Loucy (cell line): ENCODE measurements around the gene EIPR1.

Experiments used
- EZH2phosphoT487 ChIP-seq: fragments of 200-600 bp; IDR thresholded peaks from 2 replicates; pipeline ENCODE4 v1.6.1; 2018; ENCODE audit warnings: antibody characterized with exemption, mild to moderate bottlenecking, moderate library complexity, borderline replicate concordance
- TF ChIP-seq, protein P1 (sequence below): fragments of 200-600 bp; sonication (generic); conservative IDR thresholded peaks from 2 replicates; pipeline ENCODE4 v1.5.1; 2014; ENCODE audit warnings: mild to moderate bottlenecking, antibody characterized with exemption, low read length

DNA sequence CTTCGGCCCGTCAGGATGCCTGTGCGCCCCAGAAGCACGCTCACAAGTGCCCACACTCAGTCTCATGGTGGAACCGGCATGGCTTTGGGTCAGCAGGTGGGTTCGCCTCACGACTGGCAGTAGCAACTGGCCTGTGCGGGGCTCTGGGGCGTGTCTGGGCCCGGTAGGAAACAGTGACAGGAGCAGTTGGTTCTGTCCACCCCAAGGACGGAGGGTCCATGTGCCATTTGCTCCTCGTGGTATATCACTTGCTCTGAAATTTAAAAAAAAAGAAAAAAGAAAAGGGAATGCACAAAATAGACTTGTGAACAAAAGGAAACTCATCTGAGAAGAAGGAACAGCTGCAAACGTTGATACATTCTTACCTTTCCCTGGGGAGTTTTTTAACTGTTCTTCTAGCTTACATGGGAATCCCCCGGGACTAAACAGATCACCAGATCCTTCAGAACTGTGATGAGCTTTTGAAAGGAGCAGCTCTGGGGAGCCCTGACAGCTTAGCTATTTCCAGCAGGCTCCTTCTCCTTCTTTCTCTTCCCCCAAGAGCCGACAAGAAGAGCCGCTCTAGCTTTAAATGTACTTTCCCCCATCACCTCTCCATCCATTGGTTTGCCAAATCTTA, 44.7 kb upstream of the EIPR1 start:
- TF ChIP-seq EZH2phosphoT487, result no peak
- TF ChIP-seq, protein P1, sequence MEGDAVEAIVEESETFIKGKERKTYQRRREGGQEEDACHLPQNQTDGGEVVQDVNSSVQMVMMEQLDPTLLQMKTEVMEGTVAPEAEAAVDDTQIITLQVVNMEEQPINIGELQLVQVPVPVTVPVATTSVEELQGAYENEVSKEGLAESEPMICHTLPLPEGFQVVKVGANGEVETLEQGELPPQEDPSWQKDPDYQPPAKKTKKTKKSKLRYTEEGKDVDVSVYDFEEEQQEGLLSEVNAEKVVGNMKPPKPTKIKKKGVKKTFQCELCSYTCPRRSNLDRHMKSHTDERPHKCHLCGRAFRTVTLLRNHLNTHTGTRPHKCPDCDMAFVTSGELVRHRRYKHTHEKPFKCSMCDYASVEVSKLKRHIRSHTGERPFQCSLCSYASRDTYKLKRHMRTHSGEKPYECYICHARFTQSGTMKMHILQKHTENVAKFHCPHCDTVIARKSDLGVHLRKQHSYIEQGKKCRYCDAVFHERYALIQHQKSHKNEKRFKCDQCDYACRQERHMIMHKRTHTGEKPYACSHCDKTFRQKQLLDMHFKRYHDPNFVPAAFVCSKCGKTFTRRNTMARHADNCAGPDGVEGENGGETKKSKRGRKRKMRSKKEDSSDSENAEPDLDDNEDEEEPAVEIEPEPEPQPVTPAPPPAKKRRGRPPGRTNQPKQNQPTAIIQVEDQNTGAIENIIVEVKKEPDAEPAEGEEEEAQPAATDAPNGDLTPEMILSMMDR, result no peak
